GM19468 (cell line): ENCODE measurements around the gene PCDHGB7.
"Not testable (repeated sequence)": the region's sequence is repeated elsewhere in the genome, so short reads cannot be mapped to it uniquely, and the experiment has no call there.

Source experiments
- ATAC-seq: cut with Tn5 transposase; IDR thresholded peaks from one replicate; pipeline ENCODE4 v1.9.1; 2021; ENCODE audit warnings: mild to moderate bottlenecking, moderate library complexity, moderate number of reproducible peaks; ENCODE audit not compliant: unreplicated experiment; ENCODE audit errors: extremely low read depth

Gene PCDHGB7

GRCh38 chr5:141417494-141418172 lies at the start of gene PCDHGB7:
TSS of gene PCDHGB7 (plus strand) at chr5:141417677. CDS start at chr5:141417860, 183 bp downstream.
- peak; percentile 36 for ATAC-seq

GRCh38 chr5:141369994-141370848 lies 47.3 kb upstream of the PCDHGB7 start, which contains the start of gene PCDHGB3:
TSS of gene PCDHGB3 (plus strand) at chr5:141370242. CDS start at chr5:141370395, 153 bp downstream.
- peak; percentile 90 for ATAC-seq

GRCh38 chr5:141371572-141372475 lies 45.7 kb upstream of the PCDHGB7 start:
- no peak for ATAC-seq

GRCh38 chr5:141373673-141374317 lies 43.7 kb upstream of the PCDHGB7 start, which contains the start of gene PCDHGA6:
TSS of gene PCDHGA6 (plus strand) at chr5:141373891. CDS start at chr5:141374084, 193 bp downstream.
- no peak for ATAC-seq

DNA sequence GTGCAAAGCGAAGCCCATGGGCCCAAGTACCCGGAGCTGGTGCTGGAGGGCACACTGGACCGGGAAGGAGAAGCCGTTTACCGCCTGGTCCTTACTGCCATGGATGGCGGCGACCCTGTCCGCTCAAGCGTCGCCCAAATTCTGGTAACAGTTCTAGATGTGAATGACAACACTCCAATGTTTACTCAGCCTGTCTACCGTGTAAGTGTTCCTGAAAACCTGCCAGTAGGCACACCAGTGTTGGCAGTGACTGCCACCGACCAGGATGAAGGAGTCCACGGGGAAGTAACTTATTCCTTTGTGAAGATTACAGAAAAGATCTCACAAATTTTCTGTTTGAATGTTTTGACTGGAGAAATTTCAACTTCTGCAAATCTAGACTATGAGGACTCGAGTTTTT lies 42.9 kb upstream of the PCDHGB7 start:
- no peak for ATAC-seq

- ATAC-seq = not testable (repeated sequence)
These were observed 41.9 kb upstream of the PCDHGB7 start for GRCh38 chr5:141375444-141376155.

DNA sequence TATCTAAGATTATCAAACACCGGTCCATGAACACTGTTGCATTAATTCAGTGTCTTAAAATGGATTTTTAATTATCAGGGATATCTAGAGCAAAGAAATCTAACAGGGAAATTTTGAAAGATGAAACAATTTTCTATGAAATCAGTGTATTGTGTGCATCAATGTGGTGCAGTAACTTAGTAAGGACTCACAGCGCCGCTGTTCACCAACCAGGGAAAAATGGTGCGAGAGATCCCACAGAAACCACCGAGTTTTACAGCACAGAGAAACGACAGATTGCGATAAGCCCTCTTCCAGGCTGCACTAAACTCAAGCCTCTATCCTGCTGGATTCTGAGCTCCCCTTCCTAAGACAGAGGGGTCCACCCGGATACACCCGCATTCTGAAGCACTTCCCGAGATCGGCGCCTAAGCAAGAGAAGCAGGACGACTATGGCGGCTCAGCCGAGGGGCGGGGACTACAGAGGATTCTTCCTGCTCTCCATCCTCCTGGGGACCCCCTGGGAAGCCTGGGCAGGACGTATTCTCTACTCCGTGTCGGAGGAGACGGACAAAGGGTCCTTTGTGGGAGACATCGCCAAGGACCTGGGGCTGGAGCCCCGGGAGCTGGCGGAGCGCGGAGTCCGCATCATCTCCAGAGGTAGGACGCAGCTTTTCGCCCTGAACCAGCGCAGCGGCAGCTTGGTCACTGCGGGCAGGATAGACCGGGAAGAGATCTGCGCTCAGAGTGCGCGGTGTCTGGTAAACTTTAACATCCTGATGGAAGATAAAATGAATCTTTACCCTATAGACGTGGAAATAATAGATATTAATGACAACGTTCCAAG lies 34.8 kb upstream of the PCDHGB7 start, which contains the start of gene PCDHGA7:
TSS of gene PCDHGA7 (plus strand) at position 274 of the 826 bp plus-strand sequence. CDS start at position 432, 158 bp downstream.
- ATAC-seq = no peak

DNA sequence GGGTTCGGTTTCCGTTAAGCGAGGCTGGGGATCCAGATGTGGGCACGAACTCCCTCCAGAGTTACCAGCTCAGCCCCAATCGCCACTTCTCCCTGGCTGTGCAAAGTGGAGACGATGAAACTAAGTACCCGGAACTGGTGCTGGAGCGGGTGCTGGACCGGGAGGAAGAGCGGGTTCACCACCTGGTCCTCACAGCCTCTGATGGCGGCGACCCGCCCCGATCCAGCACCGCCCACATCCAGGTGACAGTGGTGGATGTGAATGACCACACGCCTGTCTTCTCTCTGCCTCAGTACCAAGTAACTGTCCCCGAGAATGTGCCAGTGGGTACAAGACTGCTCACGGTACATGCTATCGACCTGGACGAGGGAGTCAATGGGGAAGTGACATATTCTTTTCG lies 34.1 kb upstream of the PCDHGB7 start:
- no peak for ATAC-seq

GRCh38 chr5:141384471-141385267 lies 32.8 kb upstream of the PCDHGB7 start:
- ATAC-seq = no peak

- ATAC-seq = peak; percentile 76
These were observed 29.7 kb upstream of the PCDHGB7 start, which contains the start of gene PCDHGB4 for GRCh38 chr5:141387557-141388311. TSS of gene PCDHGB4 (plus strand) at chr5:141387698. CDS start at chr5:141387885, 187 bp downstream.

GRCh38 chr5:141388661-141389060 lies 28.8 kb upstream of the PCDHGB7 start:
- ATAC-seq = no peak

GRCh38 chr5:141389153-141390042 lies 28.1 kb upstream of the PCDHGB7 start:
- no peak for ATAC-seq

DNA sequence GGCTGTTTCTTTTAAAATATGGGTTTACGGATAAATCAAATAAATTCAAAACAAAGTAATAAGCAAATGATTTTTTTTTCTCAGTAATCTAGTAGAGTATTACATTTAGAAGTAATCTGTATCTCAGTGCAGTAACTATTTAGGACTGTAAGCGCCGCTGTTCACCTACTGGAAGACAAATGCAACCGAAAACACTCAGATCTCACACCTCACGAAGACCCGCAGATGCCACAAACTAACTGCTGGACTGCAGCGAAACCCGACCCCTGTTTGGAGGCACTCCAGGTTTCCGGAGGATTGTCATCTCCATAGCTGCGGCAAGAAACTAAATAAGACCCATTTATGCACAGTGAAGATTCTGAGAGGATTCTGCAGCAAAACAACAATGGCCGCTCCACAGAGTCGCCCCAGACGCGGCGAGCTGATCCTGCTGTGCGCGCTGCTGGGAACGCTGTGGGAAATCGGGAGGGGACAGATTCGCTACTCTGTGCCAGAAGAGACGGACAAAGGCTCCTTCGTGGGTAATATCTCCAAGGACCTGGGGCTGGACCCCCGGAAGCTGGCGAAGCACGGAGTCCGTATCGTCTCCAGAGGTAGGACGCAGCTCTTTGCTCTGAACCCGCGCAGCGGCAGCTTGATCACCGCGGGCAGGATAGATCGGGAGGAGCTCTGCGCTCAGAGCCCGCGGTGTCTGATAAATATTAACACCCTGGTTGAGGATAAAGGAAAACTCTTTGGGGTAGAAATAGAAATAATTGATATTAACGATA lies 24.9 kb upstream of the PCDHGB7 start, which contains the start of gene PCDHGA8:
TSS of gene PCDHGA8 (plus strand) at position 205 of the 770 bp plus-strand sequence. CDS start at position 386, 181 bp downstream.
- ATAC-seq = no peak

GRCh38 chr5:141393267-141393666 lies 24.2 kb upstream of the PCDHGB7 start:
- ATAC-seq = no peak
